Nucleus accumbens (tissue), 56 donors: Measurements from ENCODE around the gene LPP.

Experiments
- DNase-seq, 56 donors: peaks; one replicate each; lab custom pipeline; 2025; lab: John Stamatoyannopoulos, UW

LPP gene

GRCh38 chr3:188939814-188940572 lies 786.0 kb downstream of the LPP start:
- no peak for DNase-seq
